ENCODE measurements around the gene KLK13.

Gene KLK13

GRCh38 chr19:51064534-51065220, at the start of gene KLK13:
Gene KLK13 (minus strand): TSS chr19:51065092. CDS start chr19:51065067, 25 bp downstream.
- no peak for DNase-seq (ENCODE audit: low read depth in 2 of 2)

GRCh38 chr19:51114087-51114729, 49.3 kb upstream of the KLK13 start:
- DNase-seq (ENCODE audit: low read depth in 2 of 2) = no peak

DNA sequence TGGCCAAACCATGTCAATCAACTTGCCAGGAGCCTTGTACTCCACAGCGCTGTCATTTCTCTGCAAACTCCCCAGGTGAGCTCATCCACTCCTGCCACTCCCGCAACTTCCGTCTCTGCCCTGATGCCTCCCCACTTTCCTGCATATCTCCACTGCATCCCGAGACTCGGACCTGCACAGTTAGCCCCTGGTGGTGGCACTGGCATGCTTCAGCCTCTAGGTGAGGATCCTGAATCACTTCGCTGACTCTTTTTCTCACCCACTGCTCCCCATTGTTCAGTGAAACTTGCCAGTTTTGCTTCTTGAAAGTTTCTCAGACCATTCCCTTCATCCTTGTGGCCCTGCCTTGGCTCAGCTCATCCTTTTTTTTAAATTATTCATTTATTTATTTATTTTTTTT, 46.7 kb upstream of the KLK13 start:
- no peak for DNase-seq (ENCODE audit: low read depth in 2 of 2)

DNA sequence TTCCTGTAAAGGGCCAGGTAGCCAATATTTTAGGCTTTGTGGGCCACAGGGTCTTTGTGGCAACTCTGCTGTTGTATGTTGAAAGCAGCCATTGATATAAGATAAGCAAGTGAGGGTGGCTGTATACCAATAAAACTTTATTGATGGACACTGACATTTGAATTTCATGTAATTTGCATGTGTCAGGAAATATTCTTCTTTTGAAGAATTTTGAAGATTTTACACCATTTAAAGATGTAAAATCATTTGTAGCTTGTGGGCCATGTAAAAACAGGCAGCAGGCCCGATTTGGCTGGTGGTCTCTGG, 45.7 kb upstream of the KLK13 start:
- DNase-seq (ENCODE audit: low read depth in 2 of 2) = no peak

DNA sequence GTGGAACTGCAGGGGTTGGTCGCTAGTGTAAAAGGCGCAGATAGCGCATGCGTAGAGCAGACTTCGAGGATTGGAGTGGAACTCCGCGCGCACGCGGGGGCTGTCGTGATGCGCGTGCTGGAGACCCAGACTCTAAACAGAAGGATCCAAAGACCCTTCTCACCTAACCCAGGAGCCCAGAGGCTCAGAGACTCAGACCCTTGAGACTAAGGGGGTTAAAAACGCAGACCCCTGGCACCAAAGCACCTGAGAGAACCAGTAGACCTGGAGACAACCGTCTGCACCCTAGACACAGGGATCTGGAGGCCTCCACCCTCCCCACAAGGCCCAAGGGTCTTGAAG, 43.9 kb upstream of the KLK13 start:
- no peak for DNase-seq (ENCODE audit: low read depth in 2 of 2)

GRCh38 chr19:51108066-51108804, 43.3 kb upstream of the KLK13 start, which contains the start of gene CTU1:
Gene CTU1 (minus strand): TSS chr19:51108409. CDS start chr19:51104569, 3,840 bp downstream.
- peak; percentile 97 for DNase-seq (ENCODE audit: low read depth in 2 of 2)

- DNase-seq (ENCODE audit: low read depth in 2 of 2) = no peak
Observed at GRCh38 chr19:51107406-51108065, 42.6 kb upstream of the KLK13 start.

GRCh38 chr19:51103926-51104341, 39.0 kb upstream of the KLK13 start:
- no peak for DNase-seq (ENCODE audit: low read depth in 2 of 2)

DNA sequence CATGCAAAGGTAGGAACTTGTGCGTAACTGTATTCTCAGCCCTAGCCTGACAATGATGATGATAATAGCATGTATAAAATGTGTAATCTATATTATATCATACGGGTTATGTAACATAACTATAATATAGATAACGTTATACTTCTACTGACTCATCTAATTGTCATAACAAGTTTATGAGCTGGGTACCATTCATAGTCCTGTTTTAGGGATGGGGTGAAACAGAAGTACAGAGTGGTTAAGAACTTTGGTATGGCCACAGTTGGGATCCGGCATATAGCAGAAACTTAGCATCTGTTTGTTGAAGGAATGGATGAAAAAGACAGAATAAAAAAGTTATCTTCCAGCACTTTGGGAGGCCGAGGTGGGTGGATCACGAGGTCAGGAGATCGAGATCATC, 38.1 kb upstream of the KLK13 start:
- DNase-seq (ENCODE audit: low read depth in 2 of 2) = no peak

DNA sequence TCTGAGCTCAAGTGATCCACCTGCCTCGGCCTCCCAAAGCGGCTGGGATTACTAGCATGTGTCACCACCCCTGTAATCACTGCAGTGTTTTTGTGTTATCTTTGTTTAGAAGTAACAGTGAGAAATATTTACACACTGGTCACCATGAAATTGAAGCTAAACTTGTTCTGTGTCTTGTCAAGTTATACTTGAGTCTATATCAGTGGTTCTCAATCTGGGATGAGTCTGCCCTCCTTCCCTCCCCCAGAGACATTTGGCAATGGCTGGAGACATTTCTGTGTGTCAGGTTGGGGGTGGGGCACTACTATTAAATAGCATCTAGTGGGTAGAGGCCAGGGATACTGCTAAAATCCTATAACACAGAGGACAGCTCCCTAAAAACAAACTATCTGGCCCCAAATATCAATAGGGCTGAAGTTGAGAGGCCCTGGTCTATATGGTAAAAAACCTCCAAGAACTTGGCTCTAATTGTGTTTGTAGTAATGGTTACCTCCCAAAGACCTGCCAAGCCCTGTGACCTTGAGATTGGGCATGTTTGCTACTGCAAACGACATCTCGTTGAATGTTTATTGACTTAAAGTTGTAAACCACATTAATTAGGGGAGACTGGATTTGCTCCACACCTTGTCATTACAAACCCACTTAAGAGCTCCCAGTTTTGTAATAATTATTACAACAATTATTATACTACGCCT, 36.4 kb upstream of the KLK13 start:
- no peak for DNase-seq (ENCODE audit: low read depth in 2 of 2)

DNA sequence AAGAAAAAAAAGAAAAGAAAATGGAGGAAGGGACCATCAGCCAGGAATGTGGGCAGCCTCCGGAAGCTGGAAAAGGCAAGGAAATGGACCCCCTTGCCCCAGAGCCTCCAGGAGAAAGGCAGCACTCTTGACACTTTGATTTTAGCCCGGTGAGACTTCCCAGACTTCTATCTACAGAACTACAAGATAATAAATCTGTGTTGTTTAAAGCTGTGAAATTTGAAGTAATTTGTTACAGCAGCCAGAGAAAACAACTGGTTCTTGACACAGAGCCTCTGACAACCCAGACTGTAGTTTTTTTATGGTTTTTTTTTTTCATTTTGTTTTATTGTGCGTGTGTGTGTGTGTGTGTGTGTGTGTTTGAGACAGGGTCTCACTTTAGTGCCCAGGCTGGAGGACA, 35.7 kb upstream of the KLK13 start:
- DNase-seq (ENCODE audit: low read depth in 2 of 2) = no peak

- no peak for DNase-seq (ENCODE audit: low read depth in 2 of 2)
Observed at GRCh38 chr19:51099047-51099382, 34.1 kb upstream of the KLK13 start.

- no peak for DNase-seq (ENCODE audit: low read depth in 2 of 2)
Observed at GRCh38 chr19:51098365-51099046, 33.6 kb upstream of the KLK13 start.

GRCh38 chr19:51097796-51098195, 32.9 kb upstream of the KLK13 start:
- DNase-seq (ENCODE audit: low read depth in 2 of 2) = no peak

- peak in 1 of 2 experiments; percentile 12 for DNase-seq (ENCODE audit: low read depth in 2 of 2)
Observed at GRCh38 chr19:51097166-51097738, 32.4 kb upstream of the KLK13 start.

GRCh38 chr19:51096473-51097165, 31.7 kb upstream of the KLK13 start:
- no peak for DNase-seq (ENCODE audit: low read depth in 2 of 2)

- DNase-seq (ENCODE audit: low read depth in 2 of 2) = no peak
Observed at GRCh38 chr19:51094696-51095279, 29.9 kb upstream of the KLK13 start.

- DNase-seq (ENCODE audit: low read depth in 2 of 2) = no peak
Observed at GRCh38 chr19:51093510-51094345, 28.8 kb upstream of the KLK13 start.

GRCh38 chr19:51093101-51093500, 28.2 kb upstream of the KLK13 start:
- DNase-seq (ENCODE audit: low read depth in 2 of 2) = no peak

All from fibroblast of skin of left biceps (primary cell).